Activated CD4-positive, alpha-beta T cell treated with anti-CD3 and anti-CD28 coated beads for 48 hours (primary cell): Measurements from ENCODE around the gene ZNF470.

Experiments
- DNase-seq: peaks from one replicate; pipeline ENCODE4 v3.0.0-alpha.2; 2020

Gene ZNF470

GRCh38 chr19:56611288-56611687 is 44.0 kb downstream of the ZNF470 start:
- DNase-seq: no peak

GRCh38 chr19:56612737-56613136 is 45.5 kb downstream of the ZNF470 start:
- DNase-seq: no peak

- no peak for DNase-seq
These were observed 46.4 kb downstream of the ZNF470 start for GRCh38 chr19:56613639-56614038.

- DNase-seq: no peak
These were observed 50.3 kb downstream of the ZNF470 start for GRCh38 chr19:56617531-56617930.

- DNase-seq: no peak
These were observed 51.9 kb downstream of the ZNF470 start for GRCh38 chr19:56619121-56619520.

GRCh38 chr19:56622374-56622773 is 55.1 kb downstream of the ZNF470 start:
- DNase-seq: no peak

GRCh38 chr19:56623006-56623405 is 55.7 kb downstream of the ZNF470 start:
- no peak for DNase-seq

GRCh38 chr19:56625708-56626107 is 58.4 kb downstream of the ZNF470 start:
- no peak for DNase-seq

- DNase-seq: no peak
These were observed 65.8 kb downstream of the ZNF470 start for GRCh38 chr19:56633021-56633420.

- DNase-seq: peak; percentile 65
These were observed 70.8 kb downstream of the ZNF470 start for GRCh38 chr19:56637976-56638555.
